SKM-1 (cell line): ENCODE results near the gene MCC.
A peak's percentile ranks its signal among the peaks of the same experiment; 100 is the strongest.

ENCODE experiments used
- DNase-seq: peaks from one replicate; lab custom pipeline; 2025; ENCODE audit not compliant: unreplicated experiment; lab: John Stamatoyannopoulos, UW

Gene MCC

GRCh38 chr5:113204525-113205161, 283.6 kb downstream of the MCC start:
- no peak for DNase-seq

DNA sequence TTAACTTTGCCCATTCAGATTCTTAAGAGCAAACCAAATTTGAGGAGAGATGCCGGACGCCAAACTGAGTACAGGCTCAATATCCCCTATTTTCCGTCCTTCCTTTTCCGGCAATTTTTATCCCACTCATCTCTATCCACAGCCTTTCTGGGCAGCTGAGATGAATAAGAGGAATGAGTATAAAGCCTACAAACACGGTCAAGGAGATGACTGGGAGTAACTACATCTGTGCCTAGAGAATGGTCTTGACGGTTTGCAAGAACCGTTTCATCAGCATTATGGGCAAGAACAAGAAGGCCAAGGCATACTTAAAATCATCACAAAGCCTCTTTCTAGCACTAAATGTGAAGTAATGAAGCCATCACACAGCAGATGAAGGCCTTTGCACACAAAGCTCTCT, 284.3 kb downstream of the MCC start:
- no peak for DNase-seq

DNA sequence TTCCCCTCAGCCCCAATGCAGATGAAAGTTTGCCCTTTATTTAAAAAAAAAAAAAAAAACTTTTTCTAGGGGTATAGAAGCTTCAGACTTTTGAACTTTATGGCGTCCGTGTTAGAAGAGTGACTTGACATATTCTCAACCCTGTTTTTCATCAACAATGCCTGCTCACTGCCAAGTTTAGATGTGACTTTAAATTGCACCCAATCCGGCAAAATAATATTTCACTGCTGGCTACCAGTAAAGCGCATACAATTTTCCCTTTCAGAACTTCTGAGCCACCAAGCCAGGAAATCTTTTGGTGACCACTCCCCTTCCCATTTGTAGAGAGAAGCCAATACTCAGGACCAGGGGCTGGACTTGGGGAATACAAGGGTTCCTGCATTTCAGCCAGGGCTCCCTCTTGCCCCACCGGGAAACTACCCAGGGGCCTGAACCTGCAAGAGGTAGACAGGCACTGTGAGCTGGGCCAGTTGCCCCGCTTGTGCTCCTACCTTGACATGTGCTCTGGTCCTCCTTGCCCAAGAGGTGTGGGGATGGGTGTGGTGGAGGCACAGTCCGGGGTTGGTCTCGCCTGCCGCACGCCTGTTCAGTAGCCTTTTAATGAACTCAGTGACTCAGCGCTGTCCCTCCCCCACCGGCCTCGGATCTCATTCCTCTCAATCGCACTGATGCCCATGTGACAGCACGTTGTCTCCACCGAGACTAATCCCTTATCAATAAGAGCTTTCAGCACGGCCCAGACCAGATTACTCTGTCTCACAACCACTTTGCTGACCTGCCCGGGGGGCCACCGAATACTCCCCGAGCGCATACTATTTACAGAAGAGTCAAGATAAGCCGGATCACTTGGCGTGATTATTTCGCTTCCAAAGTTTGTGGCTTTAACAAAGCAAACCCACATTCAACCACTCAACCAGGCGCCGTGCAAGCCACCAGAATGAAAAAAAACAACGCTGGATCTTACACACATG, 285.2 kb downstream of the MCC start:
- no peak for DNase-seq

GRCh38 chr5:113202287-113202686, 286.0 kb downstream of the MCC start:
- no peak for DNase-seq

- DNase-seq, result no peak
Measured at GRCh38 chr5:113201715-113202114, 286.5 kb downstream of the MCC start.

GRCh38 chr5:113199122-113199905, 288.9 kb downstream of the MCC start:
- DNase-seq, result no peak

GRCh38 chr5:113197456-113198200, 290.6 kb downstream of the MCC start:
- no peak for DNase-seq

DNA sequence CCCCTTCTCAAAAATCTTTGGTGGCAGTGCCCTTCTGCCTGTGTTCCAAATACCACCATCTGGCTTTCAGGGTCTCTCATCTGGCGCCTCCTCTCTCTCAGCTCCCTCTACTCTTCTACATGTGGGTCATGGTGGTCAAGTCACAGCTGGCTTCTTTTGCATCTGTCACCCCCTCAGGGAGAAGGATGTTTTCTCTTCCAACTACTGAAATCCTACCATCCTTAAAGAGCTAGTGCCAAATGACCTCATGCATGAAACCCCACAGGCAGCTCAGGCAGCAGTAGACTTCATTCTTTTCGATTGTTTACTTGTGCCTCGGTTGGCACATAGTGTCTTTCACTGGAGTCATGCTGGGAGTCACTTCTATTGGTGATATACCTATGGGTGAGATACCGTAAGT, 292.5 kb downstream of the MCC start:
- DNase-seq, result no peak

GRCh38 chr5:113195251-113195650, 293.0 kb downstream of the MCC start:
- no peak for DNase-seq

DNA sequence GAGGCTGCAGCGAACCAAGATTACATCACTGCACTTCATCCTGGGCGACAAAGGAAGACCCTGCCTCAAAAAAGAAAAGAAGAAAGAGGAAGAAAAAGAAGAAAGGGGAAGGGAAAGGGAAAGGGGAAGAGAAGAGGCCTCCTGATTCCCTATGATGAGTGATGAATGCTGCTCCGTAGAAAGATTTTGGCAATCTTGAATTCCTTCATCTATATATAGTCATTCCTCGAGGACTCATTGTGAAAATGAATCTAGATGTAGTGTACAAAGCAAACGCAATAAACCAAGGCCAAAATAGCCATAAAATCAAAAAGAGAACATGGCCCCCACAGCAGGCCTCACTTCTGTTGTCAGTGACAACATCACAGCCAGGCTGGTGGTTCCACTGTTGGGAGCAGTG, 293.7 kb downstream of the MCC start:
- no peak for DNase-seq

- DNase-seq, result no peak
Measured at GRCh38 chr5:113194125-113194524, 294.1 kb downstream of the MCC start.

- no peak for DNase-seq
Measured at GRCh38 chr5:113193311-113193978, 294.8 kb downstream of the MCC start.

DNA sequence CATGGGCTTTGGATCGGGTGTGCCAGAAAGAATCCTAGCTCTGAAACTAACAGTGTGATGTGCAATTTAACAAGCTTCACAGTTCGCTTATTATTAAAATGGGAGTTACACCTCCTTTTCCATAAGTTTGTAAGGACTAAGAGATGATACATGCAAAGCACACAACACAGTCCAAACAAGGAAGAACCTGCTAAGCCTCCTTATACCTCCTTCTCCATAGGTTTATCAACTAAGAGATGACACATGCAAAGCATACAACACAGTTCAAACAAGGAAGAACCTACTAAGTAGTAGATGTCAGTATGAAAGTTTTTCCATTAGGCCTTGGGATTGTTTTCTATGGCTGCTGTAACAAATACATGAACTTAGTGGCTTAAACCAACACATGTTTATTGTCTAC, 295.7 kb downstream of the MCC start:
- no peak for DNase-seq

DNA sequence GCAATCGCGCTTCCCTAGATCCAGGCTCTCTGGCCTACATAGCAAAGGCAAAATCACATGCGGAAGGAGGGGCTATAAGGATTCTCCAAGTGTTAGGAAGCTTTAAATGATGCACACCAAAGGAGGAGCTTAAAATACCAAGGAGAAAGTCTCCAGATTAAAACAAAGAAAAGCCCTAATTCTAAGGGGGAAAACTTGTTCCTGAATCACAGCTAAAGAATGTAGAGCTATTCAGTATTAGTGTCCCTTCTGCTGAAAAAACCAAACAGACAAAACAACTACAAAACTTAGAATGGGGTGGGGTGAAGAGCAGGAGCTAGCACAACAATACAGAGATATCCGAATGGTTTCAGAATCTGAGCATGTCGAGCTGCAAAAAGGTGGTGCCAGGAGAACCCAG, 297.9 kb downstream of the MCC start:
- DNase-seq, result no peak

DNA sequence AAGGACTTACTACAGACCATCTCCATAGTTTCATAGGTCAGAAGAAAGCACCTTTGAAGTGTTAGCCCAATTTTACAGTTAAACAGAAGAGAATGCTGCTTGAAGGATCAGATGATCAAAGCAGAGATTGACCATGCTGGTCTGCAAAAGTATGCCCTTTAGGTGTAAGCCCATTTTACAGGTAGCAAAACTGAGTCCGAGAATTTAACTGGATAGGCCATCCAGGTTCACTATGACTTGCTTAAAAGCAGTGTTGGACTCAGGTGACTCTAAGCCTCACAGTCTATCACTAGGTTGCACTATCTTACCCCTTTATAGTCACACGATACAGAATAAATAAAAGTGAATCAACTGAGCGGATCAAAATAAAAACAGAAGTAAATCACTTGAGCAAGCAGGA, 299.0 kb downstream of the MCC start:
- DNase-seq, result no peak

DNA sequence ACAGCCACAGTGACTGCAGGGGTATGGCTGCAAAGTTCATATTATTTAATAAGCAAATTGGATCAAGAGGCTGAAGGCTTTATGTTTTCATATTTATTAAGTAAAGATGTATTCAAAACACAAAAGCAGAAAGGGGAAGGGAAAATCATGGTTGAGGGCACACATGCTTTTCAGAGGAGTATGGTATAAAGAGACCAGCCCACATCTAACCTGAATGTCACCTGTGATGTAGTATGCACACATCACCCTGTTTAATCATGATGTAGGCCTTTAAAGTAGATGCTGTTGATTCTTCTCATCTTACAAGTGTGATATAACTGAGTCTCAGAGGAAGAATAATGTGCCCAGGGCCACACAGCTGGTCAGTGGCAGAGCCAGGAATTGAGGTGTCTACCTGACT, 299.8 kb downstream of the MCC start:
- DNase-seq, result no peak

- DNase-seq, result peak; percentile 73
Measured at GRCh38 chr5:113187906-113188305, 300.3 kb downstream of the MCC start.

- no peak for DNase-seq
Measured at GRCh38 chr5:113186061-113186460, 302.2 kb downstream of the MCC start.

- DNase-seq, result no peak
Measured at GRCh38 chr5:113183694-113184093, 304.6 kb downstream of the MCC start.

GRCh38 chr5:113182658-113183344, 305.5 kb downstream of the MCC start:
- DNase-seq, result no peak
